H1 (cell line): ENCODE data around the gene ARSB. TPM values are rescaled to one million over a fixed set of nuclear protein-coding genes. Genes with fewer than 3 reads are reported as not detected.

Source experiments
- ASH2L ChIP-seq: fragments of 200-600, 300-600 bp; sonication (generic); IDR thresholded peaks from one replicate; pipeline ENCODE4 v1.7.1; 2017; ENCODE audit warnings: low read length
- ATF2 ChIP-seq: IDR thresholded peaks from 2 replicates; pipeline ENCODE4 v1.6.1; 2012; ENCODE audit warnings: low read length, inconsistent platforms
- BACH1 ChIP-seq: IDR thresholded peaks from 2 replicates; pipeline ENCODE4 v1.6.1; 2012; ENCODE audit warnings: low read length, improper control_type of control experiment
- CBX8 ChIP-seq: fragments of 300-800, 300-1000 bp; sonication (generic); IDR thresholded peaks from 2 replicates; pipeline ENCODE4 v1.7.1; 2016; ENCODE audit warnings: low read depth, low read length, borderline replicate concordance
- CHD1 ChIP-seq: IDR thresholded peaks from 2 replicates; pipeline ENCODE4 v1.6.1; 2012; ENCODE audit warnings: low read depth, low read length, improper control_type of control experiment
- CTBP2 ChIP-seq: IDR thresholded peaks from 2 replicates; pipeline ENCODE4 v1.7.0; 2011; ENCODE audit warnings: borderline replicate concordance, mild to moderate bottlenecking, moderate library complexity, mixed read lengths, low read length; ENCODE audit not compliant: insufficient read depth, insufficient read length
- E2F6 ChIP-seq: IDR thresholded peaks from 2 replicates; pipeline ENCODE4 v1.6.1; 2012; ENCODE audit warnings: inconsistent platforms
- EGR1 ChIP-seq: IDR thresholded peaks from 2 replicates; pipeline ENCODE4 v1.6.1; 2011; ENCODE audit warnings: low read depth, low read length, borderline replicate concordance
- EZH2 ChIP-seq: fragments of 200-600 bp; sonication (generic); IDR thresholded peaks from 2 replicates; pipeline ENCODE4 v1.7.1; 2012; ENCODE audit warnings: low read depth, mild to moderate bottlenecking, moderate library complexity, low read length, inconsistent platforms; ENCODE audit not compliant: severe bottlenecking
- GTF2F1 ChIP-seq: IDR thresholded peaks from 2 replicates; pipeline ENCODE4 v1.6.1; 2012; ENCODE audit warnings: low read depth, low read length, improper control_type of control experiment, borderline replicate concordance
- JUN ChIP-seq: IDR thresholded peaks from 2 replicates; pipeline ENCODE4 v1.6.1; 2011; ENCODE audit warnings: low read depth, mild to moderate bottlenecking, improper control_type of control experiment, low read length
- KDM4A ChIP-seq: IDR thresholded peaks from one replicate; pipeline ENCODE4 v1.7.1; 2012; ENCODE audit warnings: low read depth, mild to moderate bottlenecking, moderate library complexity, low read length, inconsistent platforms; ENCODE audit not compliant: severe bottlenecking
- MAFK ChIP-seq: IDR thresholded peaks from 2 replicates; pipeline ENCODE4 v1.6.1; 2012; ENCODE audit warnings: low read depth, mild to moderate bottlenecking, improper control_type of control experiment, low read length
- POLR2AphosphoS5 ChIP-seq: IDR thresholded peaks from 2 replicates; pipeline ENCODE4 v1.6.1; 2011; ENCODE audit warnings: low read depth, low read length
- POU5F1 ChIP-seq: IDR thresholded peaks from 2 replicates; pipeline ENCODE4 v1.6.1; 2011; ENCODE audit warnings: low read depth, mild to moderate bottlenecking, low read length, moderate library complexity
- RBBP5 ChIP-seq: IDR thresholded peaks from 2 replicates; pipeline ENCODE4 v1.7.1; 2012; ENCODE audit warnings: low read depth, mild to moderate bottlenecking, inconsistent platforms, low read length, moderate library complexity, borderline replicate concordance
- RFX5 ChIP-seq: IDR thresholded peaks from 2 replicates; pipeline ENCODE4 v1.6.1; 2011; ENCODE audit warnings: low read depth, low read length, improper control_type of control experiment, borderline replicate concordance
- RXRA ChIP-seq: IDR thresholded peaks from 2 replicates; pipeline ENCODE4 v1.6.1; 2011; ENCODE audit warnings: low read depth, mild to moderate bottlenecking, low read length, moderate library complexity; ENCODE audit not compliant: insufficient read depth
- SUZ12 ChIP-seq: fragments of 200-600 bp; sonication (generic); IDR thresholded peaks from 2 replicates; pipeline ENCODE4 v1.6.1; 2012; ENCODE audit warnings: mild to moderate bottlenecking, inconsistent platforms, low read length, moderate library complexity, mixed read lengths
- TAF1 ChIP-seq: IDR thresholded peaks from 2 replicates; pipeline ENCODE4 v1.6.1; 2011; ENCODE audit warnings: mild to moderate bottlenecking, low read depth, low read length
- TCF12 ChIP-seq: IDR thresholded peaks from 2 replicates; pipeline ENCODE4 v1.6.1; 2011; ENCODE audit warnings: low read depth, mild to moderate bottlenecking, low read length
- TEAD4 ChIP-seq: IDR thresholded peaks from 2 replicates; pipeline ENCODE4 v1.6.1; 2012; ENCODE audit warnings: low read depth, low read length, inconsistent platforms, mixed read lengths
- ZNF274 ChIP-seq: IDR thresholded peaks from 2 replicates; pipeline ENCODE4 v1.7.0; 2012; ENCODE audit warnings: low read length, borderline replicate concordance; ENCODE audit errors: extremely low read depth
- polyA plus RNA-seq, 7 experiments: library from polyadenylated mRNA; depleted of rRNA in 3 of 7; stranded (reverse) in 5 of 7; unstranded in 2 of 7; fragments of >200 nt in 5 of 7; fragments of 200-250 nt in 2 of 7; gene quantifications; 1 replicate in 5 of 7; 2 replicates in 1 of 7; 4 replicates in 1 of 7; pipeline versions ENCODE4 v1.2.1 to v1.2.3, GENCODE V29; 2011 to 2013; ENCODE audit warnings: missing spikeins in 2 of 7, mixed read lengths in 2 of 7
- total RNA-seq: library from RNA; stranded (reverse); fragmentation: NEBNext Ultra II Directional; extraction: Animal tissue kit (Norgen Biotek cat#: 25700); gene quantifications from 2 replicates; pipeline ENCODE4 v1.2.1, GENCODE V29; 2021

Gene ARSB
- total and polyA plus RNA-seq, 2 of the 8 experiments (the other 6 are each of a cell fraction or from before 2014, with no cell fraction given): 6.4 to 13.9 TPM

- no peak for TF ChIP-seq CBX8
- TF ChIP-seq EGR1: peak; percentile 39; the same call in 1 of the 2 replicates
- peak; percentile 65 for TF ChIP-seq TAF1
- TF ChIP-seq BACH1: no peak
- TF ChIP-seq RBBP5: no peak; the same call in 1 of the 2 replicates
- no peak; the same call in 1 of the 2 replicates for TF ChIP-seq POLR2AphosphoS5
- peak; percentile 45; the same call in 1 of the 2 replicates for TF ChIP-seq E2F6
- no peak for TF ChIP-seq ATF2
- no peak for TF ChIP-seq CTBP2
- peak; percentile 51 for TF ChIP-seq ASH2L
- no peak for TF ChIP-seq CHD1
- TF ChIP-seq TCF12: no peak
- TF ChIP-seq SUZ12: no peak
- no peak for TF ChIP-seq EZH2
- peak; percentile 92 for TF ChIP-seq KDM4A
- no peak for TF ChIP-seq JUN
- no peak for TF ChIP-seq TEAD4
- no peak for TF ChIP-seq ZNF274
- no peak for TF ChIP-seq GTF2F1
- TF ChIP-seq RFX5: no peak
- no peak for TF ChIP-seq MAFK
- TF ChIP-seq RXRA: no peak
- TF ChIP-seq POU5F1: no peak
These were observed 533 bp downstream of the ARSB start (continued) for GRCh38 chr5:78984439-78985115.
